Gastroesophageal sphincter (tissue), 2 donors: ENCODE data around the gene SLC8A2.

Experiments used
- EP300 ChIP-seq: sonication (generic); formaldehyde crosslinking; IDR thresholded peaks from one replicate; pipeline ENCODE4 v1.6.1; 2017; ENCODE audit warnings: antibody characterized with exemption, mild to moderate bottlenecking
- POLR2A ChIP-seq, 2 donors: fragments of 450-650 bp; IDR thresholded peaks; one replicate each; pipeline ENCODE4 v1.6.1; 2017; ENCODE audit warnings: antibody characterized with exemption in 2 of 2, mild to moderate bottlenecking in 2 of 2, moderate library complexity in 1 of 2

DNA sequence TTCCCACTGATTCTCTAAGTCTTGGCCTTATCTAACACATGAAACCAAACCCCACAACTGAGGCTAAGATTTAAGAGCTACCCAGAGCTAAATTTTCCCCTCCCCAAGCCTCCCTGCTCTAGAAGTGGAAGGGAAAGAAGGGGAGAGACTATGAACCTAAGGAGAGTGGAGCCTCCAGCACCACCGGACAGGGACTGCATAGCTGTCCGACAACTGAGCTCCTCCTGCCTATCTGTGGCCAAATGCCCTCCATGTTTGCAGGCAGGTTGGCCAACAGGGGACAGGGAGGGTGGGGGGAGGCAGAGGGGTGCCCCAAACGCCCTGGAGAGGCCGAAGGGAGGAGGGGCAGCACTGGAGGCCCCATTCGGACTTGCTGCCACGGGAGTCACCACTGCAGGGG is 49.1 kb upstream of the SLC8A2 start:
- no peak for TF ChIP-seq POLR2A (IDR thresholded peaks at IDR 0.05)
- TF ChIP-seq EP300: no peak
